ENCODE measurements around the gene MAP3K21.

Gene MAP3K21

DNA sequence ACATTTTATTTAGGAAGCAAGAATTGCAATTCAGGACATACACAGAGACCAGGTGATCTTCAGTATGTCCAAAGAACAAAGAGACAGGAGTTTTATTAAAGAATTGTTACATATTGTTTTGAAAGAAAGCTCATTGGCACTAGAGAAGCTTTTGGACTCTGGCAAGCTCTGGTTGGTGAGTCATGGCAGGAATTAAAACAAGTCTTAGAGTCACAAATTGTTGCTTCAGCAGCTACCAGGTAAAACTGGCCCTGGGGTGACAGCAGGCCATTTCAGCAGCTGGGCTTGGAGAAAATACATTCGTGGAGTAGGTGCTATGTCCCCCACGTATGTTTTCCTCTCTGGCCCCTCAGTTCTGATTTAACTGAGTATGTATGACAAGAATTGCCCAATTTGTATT is 58.8 kb downstream of the MAP3K21 start:
- FAIRE-seq (no peak), DNase-seq (ENCODE audit: low spot score) (no peak)

DNA sequence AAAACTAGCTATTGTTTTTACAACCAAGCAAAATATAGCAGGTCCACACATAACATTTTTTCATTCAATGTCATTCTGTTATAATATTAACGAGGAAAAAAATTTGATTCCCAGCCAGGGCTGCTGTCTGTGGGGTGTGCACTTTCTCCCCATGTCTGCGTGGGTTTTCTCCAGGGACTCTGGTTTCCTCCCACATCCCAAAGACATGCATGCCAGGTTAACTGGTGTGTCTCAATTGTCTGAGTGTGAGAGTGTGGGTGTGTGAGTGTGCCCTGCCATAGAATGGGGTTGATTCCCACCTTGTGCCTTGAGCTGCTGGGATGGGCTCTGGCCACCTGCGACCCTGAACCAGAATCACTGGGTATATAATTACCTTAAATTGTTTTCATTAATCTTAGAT is 60.1 kb downstream of the MAP3K21 start:
- FAIRE-seq (no peak), DNase-seq (ENCODE audit: low spot score) (no peak)

DNA sequence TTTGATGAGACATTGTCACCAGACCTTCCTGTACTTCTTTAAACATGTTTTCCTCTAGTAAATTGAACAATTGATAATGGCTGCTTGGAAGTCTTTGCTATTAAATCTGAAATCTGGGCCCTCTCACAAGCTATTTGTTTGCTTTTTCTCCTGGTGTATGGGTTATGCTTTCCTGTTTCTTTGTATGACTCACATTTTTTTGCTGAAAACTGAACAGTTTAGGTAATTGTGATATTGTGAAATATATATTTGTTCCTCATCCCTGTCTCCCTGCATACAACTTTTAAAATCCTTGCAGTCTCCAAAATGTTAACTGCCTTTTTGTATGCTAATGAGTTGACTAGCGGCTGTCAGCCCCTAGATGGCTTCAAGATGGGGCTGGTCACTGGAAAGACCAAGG is 61.6 kb downstream of the MAP3K21 start:
- DNase-seq (ENCODE audit: low spot score), result no peak

GRCh38 chr1:233389893-233390292 is 62.4 kb downstream of the MAP3K21 start:
- DNase-seq (ENCODE audit: low spot score) (no peak), FAIRE-seq (no peak)

More for the DNA sequence above, 61.6 kb downstream of the MAP3K21 start:
- FAIRE-seq, result no peak

- DNase-seq (ENCODE audit: low spot score), result no peak
- FAIRE-seq, result no peak
These were observed 63.6 kb downstream of the MAP3K21 start for GRCh38 chr1:233390842-233391737.

- no peak for FAIRE-seq
- no peak for DNase-seq (ENCODE audit: low spot score)
These were observed 65.7 kb downstream of the MAP3K21 start for GRCh38 chr1:233393084-233393840.

DNA sequence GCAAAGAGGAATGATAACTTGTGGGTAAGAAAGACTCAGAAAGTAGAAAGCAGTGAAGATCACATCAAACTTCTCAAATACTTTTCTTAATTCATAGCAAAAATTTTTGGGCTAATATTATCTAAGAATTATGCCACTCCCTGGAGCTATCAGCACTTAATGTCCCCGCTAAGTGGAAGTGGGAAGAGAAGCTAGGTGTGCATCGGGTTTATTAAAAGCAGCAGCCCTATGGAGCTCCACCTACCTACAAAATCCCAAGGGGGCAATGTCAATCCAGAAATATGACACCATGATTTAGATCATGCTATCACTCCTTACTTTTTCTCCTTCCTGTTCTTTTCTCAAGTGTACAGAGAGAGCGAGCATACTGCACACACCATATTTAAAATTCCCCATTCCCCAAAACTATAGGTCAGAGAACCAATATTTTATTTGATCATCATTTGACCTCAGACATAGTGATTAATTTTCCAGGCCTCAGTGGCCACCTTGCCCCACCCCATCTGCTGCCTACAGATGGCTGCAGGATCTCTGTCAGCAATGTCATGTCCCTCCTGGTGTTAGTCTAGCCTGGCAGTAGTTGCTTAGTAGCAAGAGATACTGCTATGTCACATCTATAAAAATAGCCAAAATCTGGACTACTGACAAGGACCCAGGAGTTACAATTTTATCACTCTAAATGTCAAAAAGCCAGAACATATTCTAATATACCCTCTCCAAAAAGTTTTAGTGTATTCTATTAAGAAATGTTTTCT is 66.6 kb downstream of the MAP3K21 start:
- no peak for DNase-seq (ENCODE audit: low spot score)
- FAIRE-seq, result no peak

- DNase-seq (ENCODE audit: low spot score), result peak; percentile 58
- peak; percentile 90 for FAIRE-seq
These were observed 67.6 kb downstream of the MAP3K21 start for GRCh38 chr1:233394860-233395717.

GRCh38 chr1:233395863-233396646 is 68.5 kb downstream of the MAP3K21 start:
- FAIRE-seq (no peak), DNase-seq (ENCODE audit: low spot score) (no peak)

- DNase-seq (ENCODE audit: low spot score) (no peak), FAIRE-seq (no peak)
These were observed 78.9 kb downstream of the MAP3K21 start for GRCh38 chr1:233406339-233406960.

- DNase-seq (ENCODE audit: low spot score) (no peak), FAIRE-seq (no peak)
These were observed 79.6 kb downstream of the MAP3K21 start for GRCh38 chr1:233406994-233407631.

GRCh38 chr1:233409540-233409939 is 82.0 kb downstream of the MAP3K21 start:
- DNase-seq (ENCODE audit: low spot score) (no peak), FAIRE-seq (no peak)

GRCh38 chr1:233410906-233411305 is 83.4 kb downstream of the MAP3K21 start:
- no peak for FAIRE-seq
- no peak for DNase-seq (ENCODE audit: low spot score)

DNA sequence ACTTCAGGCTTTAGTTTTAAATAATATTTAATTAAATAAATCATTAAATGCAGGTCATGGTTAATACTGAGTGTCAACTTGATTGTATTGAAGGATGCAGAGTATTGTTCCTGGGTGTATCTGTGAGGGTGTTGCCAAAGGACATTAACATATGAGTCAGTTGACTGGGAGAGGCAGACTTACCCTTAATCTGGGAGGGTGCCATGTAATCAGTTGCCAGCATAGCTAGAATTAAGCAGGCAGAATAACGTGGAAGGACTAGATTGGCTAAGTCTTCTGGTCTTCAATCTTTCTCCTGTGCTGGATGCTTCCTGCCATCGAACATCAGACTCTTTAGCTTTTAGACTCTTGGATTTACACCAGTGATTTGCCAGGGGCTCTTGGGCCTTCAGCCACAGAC is 85.3 kb downstream of the MAP3K21 start:
- FAIRE-seq (no peak), DNase-seq (ENCODE audit: low spot score) (no peak)

DNA sequence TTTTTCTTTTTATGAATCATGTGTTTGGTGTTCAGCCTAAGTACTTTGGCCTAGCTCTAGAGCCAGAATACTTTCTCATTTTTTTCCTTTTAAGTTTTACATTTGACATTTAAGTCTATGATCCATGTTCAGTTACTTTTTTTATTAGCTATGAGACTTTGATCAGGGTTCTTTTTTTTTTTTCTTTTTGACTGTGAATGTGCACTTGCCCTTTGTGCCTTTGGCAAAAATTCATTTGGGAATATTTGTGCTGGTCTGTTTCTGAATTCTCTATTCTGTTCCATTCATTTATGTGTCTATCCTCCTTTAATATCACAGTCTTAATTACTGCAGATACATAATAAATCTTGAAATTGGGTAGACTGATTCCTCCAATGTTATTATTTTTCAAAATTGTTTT is 93.8 kb downstream of the MAP3K21 start:
- DNase-seq (ENCODE audit: low spot score), result no peak
- FAIRE-seq, result no peak

GRCh38 chr1:233424779-233425178 is 97.3 kb downstream of the MAP3K21 start:
- no peak for FAIRE-seq
- DNase-seq (ENCODE audit: low spot score), result no peak

DNA sequence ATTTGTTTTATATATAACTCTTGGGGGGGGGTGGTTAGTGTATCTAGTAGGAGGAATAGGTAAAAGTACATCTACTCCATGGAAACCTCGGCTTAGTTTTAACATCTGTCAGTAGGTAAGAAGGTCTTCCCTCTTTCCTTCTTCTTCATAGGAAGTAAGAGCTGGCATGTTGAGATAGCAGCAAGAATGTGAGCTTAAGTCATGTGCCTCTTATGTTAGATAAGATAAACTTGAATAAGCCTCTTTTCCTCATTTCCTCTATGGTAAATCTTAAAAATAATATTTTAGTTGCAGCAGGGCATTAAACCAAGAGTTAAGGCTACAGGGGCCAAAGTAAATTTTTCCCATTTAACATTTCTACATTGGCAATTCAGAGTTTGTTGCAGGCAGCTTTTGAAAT is 100.4 kb downstream of the MAP3K21 start:
- DNase-seq (ENCODE audit: low spot score), result no peak
- FAIRE-seq, result no peak

- no peak for DNase-seq (ENCODE audit: low spot score)
- no peak for FAIRE-seq
These were observed 104.4 kb downstream of the MAP3K21 start for GRCh38 chr1:233431753-233432403.

GRCh38 chr1:233432916-233433315 is 105.4 kb downstream of the MAP3K21 start:
- DNase-seq (ENCODE audit: low spot score) (no peak), FAIRE-seq (no peak)
